CD1c-positive myeloid dendritic cell (primary cell): ENCODE results near the gene IZUMO1R.
"Not testable (repeated sequence)": the region's sequence is repeated elsewhere in the genome, so short reads cannot be mapped to it uniquely, and the experiment has no call there.

Experiments used
- DNase-seq: peaks from one replicate; pipeline ENCODE4 v3.0.0-alpha.2; 2016; ENCODE audit errors: extremely low spot score

The IZUMO1R gene

DNA sequence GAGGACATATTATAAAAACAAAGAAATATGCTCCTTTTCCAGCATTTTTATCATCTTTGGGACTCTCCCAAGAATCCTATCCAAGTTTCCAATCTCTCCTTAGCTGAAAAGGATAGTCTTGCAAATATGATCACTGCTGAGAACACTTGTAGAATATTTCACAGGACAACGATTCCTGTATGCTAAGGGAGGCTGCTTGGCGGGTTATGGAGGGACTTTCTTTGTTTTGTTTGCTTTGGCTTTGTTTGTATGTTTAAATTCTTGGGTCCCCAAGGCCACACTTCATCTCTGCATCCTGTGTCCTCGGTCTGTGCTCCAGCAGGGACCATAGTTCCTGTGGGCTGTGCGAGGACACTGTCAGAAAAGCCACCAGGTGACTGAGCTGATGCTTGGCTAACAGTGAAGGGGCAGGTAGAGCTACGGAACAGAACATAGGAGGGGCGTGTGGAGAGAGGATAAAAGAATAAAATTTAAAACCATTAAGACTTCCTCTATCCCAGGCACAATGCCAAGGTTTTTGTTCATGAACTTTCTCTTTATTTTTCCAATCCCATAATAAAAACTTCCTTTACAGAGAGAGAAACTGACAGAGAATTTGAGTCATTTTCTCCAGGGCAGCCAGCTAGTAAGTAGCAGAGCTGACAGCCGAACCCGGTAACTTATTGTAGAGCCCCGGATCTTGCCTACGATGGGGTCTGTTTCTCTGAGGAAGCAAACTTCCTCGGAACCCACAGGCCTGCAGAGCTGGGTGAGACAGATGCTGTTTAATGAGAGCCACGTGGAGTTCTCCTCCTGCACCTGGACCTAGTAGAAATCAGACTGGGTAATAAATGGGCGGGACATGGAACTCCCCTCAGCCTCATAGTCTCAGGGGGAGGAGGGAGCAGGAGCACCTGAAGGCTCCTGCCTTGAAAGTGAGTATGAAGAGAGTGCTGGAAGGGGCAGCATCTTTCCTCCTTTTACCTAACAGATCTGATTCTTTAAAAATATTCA lies at the start of gene IZUMO1R:
IZUMO1R (plus strand) TSS at position 615 of the 993 bp plus-strand sequence. CDS start 1,057 bp downstream, outside the sequence.
- no peak for DNase-seq

DNA sequence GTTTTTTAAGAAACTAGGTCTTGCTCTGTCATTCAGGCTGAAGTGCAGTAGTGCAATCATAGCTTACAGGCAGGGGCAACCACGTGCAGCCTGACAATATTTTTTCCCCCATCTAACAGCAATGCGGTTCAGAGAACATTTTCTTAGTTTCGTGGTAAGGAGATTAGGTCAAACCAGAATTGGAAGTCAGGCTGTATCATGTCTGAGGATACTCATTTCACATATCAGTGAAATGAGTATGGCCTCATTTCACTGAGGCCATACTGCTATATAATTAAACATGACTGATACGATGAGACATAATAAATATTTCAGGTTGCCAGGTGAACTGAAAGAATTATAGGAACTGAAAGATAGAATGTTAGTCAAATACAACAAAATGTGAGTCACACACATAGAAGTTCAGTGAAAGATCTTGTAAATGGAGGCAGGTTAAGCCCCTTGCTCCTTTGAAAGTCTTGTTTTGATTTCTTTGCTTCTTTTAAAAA lies 32.5 kb upstream of the IZUMO1R start:
- DNase-seq = no peak

DNA sequence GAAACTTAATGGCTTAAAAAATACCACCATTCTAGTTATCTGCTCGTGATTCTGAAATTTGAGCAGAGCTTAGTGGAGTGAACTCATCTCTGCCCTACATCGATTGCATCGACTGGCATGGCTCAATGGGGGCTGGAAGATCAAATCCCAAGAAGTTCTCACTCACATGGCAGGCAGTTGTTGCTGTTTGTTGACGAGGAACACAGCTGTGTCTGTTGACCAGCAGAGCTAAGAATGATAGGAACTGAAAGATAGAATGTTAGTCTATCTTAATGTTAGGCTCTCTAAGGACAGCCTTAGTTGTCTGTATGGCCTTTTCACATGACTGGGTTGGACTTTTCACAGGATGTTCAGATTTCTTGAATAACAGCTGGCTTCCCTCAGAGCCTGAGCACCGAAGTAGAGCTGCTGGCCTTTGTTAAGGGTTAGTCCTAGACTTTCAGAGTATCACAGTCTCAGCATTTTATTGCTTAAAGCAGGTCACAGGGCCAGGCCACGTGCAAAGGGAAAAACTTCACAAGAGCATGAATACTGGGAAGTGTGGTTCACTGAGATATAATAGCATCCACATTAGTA lies 31.6 kb upstream of the IZUMO1R start:
- no peak for DNase-seq

DNA sequence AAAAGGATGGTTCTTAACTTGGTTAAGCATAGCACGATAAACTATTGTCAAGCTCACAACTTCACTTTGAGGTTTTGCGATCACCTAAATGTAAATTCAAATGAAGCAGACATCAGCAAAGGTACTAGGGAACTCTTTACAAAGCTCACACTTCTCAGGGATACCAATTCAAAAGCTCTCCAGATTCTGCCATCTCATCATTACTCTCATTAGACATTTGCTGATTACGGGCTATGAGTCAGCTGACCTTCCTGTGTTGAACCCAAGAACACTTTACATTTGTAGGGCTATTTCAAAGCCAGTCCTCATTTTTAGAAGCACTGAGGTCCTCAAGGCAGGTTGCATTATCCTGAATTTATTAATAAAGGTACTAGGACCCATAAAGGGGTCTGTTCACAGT lies 28.4 kb upstream of the IZUMO1R start:
- no peak for DNase-seq

DNA sequence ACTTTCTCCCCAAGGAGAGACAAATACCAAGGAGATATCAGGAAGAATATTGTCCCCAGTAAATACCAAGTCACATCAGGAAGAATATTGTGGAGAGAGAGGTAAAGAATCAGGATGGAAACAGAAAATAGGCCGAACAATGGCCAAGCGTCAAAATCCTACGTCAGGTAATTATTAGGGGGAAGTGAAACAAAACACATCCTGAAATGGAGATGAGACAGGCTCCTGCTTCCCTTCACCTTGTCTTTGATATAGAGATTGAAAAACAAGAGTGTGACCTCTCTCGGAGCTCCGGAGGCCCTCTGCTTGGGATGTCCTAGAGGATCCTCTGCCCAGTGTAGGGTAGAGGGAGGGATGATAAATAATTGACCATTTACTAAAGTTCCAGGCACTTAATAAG lies 27.4 kb upstream of the IZUMO1R start:
- no peak for DNase-seq

DNA sequence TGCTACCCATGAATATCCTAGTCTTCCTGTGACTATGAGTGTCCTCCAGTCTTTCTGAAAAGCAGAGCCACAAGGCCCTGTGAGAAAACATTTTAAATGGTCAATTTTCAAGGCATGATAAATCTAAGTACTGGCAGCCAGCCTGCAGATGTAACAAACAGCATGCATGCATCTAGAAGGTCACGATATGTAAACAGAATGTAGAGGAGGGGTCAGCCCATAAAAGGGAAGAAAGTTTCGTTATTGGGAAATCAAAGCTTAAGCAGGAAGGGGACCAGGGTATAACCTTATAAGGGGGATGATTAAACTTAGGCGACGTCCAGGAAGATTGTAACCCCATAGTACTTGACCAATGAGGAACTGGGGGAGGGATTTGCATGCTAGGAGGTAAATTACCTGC lies 26.2 kb upstream of the IZUMO1R start:
- DNase-seq = not testable (repeated sequence)

DNA sequence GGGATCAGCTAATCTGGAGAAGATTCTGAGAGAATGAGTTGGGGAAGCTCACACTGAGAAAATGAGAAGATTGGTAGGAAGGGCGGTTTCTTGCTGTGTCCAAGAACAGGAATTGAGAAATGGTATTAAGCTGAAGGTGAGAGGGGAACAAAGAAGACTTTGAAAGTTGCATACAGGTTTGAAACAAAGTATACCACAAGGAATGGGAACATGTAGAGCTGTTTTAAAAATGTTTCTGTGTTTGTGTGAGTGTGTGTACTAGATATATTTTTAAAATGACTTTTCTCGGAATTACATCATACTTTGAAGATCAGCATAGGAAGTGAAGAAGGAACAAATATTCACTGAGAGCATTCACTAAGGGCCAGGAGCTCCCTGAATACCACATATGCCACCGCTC lies 24.4 kb upstream of the IZUMO1R start:
- no peak for DNase-seq

DNA sequence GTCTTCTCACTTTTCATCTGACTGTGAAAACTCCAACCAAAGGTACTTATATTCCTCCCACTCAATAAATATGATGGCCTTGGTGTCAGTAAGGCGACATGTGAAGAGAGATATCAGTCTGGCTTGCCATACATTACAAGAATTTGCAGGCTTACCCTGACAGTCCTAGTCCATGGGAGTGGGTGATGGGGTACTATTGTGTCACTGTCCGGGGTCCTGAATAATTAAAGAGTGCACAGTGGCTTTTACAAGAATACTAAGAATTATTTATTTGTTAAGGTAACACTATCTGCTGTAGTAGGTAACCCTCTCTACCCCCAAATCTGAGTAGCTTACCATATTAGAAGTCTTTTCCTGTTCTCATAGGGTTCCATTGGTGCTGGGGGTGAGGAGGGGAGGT lies 23.1 kb upstream of the IZUMO1R start:
- no peak for DNase-seq

DNA sequence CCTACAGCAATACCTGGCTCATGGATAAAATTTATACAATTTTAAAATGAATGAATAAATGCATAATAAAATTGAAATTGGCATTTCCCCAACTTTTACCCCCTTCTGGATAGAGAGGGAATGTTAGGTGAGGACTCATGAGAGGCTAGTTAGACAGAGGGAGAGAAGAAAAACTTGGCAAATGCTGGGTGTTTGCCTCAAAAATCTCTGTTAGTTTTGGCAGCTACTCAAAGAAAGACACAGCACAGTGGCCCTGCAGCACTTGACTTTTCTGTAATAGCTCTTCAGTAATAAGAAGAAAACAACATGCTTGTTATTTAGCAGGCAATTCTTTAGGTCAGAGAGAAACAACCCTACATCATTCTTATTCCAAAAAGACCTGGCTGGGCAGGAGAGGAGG lies 20.7 kb upstream of the IZUMO1R start:
- no peak for DNase-seq

DNA sequence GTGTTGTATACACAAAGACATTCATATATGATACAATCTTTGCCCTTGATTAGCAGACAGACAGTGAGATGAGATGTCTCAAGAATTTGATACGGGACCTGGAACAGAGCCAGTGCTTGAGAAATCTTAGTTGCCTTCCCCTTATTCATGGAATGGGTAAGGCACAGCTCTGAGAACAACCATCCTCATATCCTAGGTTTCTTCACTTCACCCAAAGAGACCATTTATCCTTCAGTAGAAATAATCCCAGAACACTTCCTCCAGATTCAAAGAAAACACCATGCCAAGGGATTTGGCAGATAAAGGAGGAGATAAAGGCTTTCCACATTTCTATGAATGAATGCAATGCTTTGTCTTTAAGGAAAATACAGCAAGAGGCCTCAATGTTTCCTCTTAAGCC lies 8.8 kb upstream of the IZUMO1R start:
- no peak for DNase-seq

DNA sequence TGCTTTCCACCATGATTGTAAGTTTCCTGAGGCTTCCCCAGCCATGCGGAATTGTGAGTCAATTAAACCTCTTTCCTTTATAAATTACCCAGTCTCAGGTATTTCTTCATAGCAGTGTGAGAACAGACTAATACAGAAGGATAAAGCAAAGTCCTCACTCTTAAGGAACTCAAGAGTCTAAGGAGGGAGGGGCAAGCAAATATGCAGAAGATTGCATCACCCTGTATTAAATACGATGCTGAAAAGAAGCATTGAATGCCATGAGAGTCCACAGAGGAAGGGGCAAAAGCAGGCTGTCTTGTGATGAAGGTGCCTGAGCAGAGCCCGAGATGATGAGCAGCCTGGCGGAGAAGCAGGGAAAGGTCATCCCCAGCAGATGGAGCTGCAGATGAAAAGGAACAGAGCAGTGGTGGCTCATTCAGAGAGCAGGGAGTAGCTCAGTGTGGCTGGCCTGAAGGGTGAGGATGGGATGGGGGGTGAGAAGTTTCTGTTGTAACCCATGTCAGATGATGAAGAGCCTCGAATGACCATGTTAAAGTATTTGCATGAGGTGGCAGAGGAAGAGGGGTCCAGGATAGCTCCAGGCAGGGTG lies 6.3 kb upstream of the IZUMO1R start:
- DNase-seq = no peak

DNA sequence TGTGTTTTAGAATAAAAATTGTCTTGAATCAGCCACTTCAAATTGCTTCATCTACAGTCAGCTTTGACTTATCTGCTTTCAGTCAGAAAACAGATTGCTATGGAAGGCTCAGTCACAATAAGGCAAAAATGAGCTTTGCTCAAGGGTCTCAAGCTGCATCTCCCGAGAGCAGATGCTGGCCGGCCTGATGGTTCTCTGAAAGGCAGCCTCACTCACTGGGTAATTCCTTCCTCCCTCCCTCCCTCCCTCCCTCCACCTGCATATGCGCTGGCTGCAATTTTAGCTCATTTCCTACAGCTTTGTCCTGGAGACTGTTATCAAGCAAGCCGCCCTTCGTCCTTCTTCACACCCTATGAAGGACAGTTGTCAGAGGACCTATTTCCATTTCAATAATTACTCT lies 1.6 kb upstream of the IZUMO1R start:
- DNase-seq = no peak

DNA sequence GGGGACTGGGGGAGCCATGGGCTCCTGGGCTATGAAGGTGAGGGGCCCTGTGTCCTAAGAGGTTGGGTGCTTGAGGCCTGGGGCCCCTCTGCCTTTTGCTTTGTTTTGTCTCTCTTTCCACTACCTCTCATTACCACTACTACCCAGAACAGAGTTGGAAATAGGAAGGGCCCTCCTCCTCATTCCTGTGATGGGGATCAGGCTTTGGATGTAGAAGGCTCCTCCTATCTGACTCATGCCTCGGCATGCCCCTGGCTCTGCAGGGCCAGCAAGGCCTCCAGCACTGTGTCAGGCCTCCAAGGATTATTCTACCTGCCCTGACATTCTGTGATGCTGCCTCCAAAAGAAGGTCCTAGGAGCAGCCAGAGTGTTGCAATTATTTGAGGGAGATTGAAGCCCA lies 766 bp downstream of the IZUMO1R start:
- DNase-seq = no peak

DNA sequence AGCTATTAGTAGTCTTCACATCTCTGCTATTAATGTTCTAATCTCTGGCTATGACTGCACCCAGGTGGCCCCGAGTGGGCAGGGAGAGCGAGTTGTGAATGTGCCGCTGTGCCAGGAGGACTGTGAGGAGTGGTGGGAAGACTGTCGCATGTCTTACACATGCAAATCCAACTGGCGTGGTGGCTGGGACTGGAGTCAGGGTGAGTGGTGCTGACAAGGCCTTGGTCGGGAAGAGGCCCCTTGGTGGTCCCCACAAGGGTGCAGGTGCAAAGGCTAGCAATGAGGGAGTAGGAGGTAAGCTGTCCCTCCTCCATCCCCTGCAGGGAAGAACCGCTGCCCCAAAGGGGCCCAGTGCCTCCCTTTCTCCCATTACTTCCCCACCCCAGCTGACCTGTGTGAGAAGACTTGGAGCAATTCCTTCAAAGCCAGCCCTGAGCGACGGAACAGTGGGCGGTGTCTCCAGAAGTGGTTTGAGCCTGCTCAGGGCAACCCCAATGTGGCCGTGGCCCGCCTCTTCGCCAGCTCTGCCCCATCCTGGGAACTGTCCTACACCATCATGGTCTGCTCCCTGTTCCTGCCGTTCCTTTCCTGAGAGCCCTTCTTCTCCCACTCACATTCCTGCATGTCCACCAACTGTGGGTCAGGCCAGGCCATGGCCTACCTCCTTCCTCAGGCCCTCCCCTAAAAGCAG lies 2.9 kb downstream of the IZUMO1R start:
- DNase-seq = no peak

DNA sequence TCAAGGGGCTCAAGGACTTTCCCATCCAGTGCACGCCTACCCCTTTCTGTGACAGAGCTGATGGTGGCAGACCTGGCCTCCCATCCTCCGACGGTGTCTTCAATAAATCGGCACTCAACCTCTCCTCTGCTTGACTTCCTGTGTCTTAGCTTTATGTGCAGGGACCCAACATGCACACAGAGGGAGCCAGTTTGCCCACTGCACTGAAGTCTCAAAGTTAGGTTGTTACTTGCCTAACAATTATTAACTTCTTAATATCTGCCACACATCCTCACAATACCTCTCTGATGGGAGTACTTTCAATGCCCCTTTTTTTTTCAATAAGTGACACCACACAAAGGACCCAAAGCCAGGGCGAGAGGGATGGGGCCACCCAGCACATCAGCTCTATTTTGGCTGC lies 3.6 kb downstream of the IZUMO1R start:
- no peak for DNase-seq

DNA sequence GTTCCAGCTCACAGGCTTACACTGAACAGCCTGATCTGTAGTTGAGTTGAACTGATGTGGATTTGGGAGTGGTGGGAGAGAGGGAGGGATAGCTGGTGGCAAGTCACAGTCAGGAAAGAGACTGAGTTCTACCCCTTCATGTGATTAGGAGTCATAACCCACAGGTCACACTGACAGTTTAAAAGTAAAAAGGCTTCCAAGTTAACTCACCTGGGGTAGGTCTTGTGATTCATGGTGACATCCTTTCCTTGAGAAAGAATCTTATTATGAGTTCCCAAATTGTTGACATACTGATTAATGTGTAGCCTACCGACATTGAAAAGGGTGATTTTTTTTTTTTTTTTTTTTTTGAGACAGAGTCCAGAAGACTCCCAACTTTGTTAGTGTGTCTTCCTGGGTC lies 5.4 kb downstream of the IZUMO1R start:
- DNase-seq = no peak

DNA sequence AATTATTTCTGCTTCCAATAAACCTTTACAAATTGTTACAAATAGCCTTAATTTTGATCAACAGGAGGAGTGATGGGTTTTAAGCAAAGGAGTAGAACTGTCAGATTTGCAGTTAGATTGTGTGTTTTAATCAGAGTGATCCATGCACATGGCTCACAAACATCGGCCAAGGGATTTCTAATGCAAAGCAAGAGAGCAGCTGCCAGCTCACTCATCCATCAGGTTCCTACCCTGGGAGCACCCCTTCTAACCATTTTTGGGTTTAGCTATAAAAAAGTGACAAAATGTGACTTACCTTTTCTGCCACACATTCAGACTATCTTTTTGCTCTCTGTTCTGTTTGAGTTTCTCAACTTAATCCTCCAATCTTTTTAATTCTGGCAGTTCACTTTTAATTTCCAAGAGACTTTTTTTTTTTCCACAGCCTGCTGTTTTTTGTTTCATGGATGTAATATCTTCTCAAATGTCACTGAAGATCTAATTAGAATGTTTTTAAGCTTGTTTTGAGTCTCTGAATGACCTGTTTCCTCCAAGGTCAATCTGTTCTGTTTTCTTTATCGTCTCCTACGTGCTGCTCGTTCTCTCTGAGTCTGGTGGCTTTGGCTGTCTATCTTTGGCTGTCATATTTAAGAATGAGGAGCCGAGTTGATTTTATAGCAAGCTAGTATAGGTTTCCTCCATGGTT lies 6.0 kb downstream of the IZUMO1R start:
- no peak for DNase-seq

DNA sequence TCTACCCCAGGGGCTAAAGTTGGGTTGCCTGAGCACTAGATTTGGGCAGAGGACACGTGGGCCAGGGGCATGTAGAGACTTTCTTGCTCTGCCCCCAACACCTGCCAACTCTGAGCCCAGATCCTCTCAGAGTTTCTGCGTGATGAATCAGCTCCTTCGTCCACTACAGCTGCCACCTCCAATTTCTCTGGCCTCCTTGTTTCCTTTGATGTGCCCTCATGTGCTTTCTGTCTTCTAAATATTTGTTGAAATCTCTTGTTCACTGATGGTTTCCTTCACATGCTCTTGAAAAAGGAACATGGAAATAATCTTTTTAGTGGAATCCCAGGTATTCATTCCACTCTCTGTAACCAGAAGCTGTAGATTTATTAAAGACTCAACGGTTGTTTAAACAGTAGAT lies 8.0 kb downstream of the IZUMO1R start:
- DNase-seq = no peak

DNA sequence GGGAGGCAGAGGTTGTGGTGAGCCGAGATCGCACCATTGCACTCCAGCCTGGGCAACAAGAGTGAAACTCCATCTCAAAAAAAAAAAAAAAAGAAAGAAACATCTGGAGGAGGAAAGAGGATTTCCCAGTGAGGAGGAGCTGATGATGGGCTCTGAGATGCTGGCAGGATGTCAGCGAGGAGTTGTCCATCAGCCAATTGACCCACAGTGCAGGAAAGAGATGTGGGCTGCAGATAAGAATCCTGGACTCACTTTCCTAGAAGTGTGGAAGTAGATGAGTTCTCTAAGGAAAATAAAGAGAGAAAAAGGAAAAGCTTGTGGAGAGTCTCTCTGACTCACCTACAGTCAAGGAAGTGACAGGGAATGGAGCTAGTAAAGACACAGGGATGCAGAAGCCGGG lies 9.7 kb downstream of the IZUMO1R start:
- DNase-seq = no peak

DNA sequence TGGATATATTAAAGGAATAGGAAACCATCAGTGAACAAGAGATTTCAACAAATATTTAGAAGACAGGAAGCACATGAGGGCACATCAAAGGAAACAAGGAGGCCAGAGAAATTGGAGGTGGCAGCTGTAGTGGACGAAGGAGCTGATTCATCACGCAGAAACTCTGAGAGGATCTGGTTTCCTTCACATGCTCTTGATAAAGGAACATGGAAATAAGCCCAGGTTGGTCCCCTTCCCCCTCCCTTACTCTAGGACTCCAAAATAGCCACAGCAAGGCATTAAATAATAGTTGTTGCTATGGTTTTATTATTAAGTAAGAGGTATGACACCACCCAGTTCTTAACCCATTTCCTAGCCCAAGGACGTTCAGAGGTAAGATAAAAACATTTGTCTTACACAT lies 11.3 kb downstream of the IZUMO1R start:
- no peak for DNase-seq

DNA sequence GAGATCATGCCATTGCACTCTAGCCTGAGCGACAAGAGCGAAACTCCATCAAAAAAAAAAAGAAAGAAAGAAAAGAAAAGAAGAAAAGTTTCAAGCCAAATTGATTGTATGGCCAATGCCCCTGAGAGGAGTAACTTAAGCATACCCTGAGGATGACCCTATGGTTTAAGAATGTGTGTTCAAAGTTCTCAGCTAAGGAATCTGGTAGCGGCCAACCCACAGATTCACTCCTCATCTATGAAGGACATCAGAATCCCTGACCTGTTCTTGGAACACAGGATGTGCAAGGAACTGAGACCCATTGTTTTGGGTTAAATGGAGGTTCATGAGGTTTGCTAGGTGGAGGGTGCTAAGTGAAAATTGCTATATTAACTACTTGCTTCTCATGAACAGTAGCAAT lies 18.1 kb downstream of the IZUMO1R start:
- DNase-seq = no peak

DNA sequence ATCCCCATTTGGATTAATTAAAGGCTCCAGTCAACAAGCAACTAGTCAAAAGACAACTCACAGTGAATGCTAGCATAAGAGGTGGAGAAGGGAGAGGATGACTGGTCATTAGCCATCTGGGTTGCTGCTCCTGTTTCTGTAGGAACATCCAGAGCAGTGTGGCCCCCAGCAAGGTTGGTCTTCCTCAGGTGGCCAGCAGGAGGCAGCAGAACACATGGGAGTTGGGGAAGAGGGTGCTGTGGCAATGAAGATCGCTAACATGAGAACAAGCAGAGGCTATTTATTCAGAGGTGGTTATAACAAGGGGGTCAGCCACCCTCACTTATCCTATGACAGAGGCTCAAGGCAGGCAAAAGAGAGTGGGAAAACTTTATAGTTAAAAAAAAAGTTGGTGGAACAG lies 21.3 kb downstream of the IZUMO1R start:
- peak; percentile 58 for DNase-seq
